Body of pancreas (tissue), 4 donors: ENCODE results near the gene HNRNPM.

Experiments
- POLR2A ChIP-seq, 3 donors: fragments of 450-650 bp; IDR thresholded peaks; one replicate each; pipeline ENCODE4 v1.6.1; 2016; ENCODE audit warnings: antibody characterized with exemption in 3 of 3, mild to moderate bottlenecking in 2 of 3
- TF ChIP-seq, protein P1 (sequence below), 7 experiments: fragments of 450-650 bp in 4 of 7; fragments of 200-600 bp in 3 of 7; sonication (generic) in 3 of 7; IDR thresholded peaks; one replicate each; pipeline ENCODE4 v1.5.1; 2016 to 2019; ENCODE audit warnings: antibody characterized with exemption in 7 of 7

GRCh38 chr19:8429044-8429443, 15.7 kb upstream of the HNRNPM start:
- TF ChIP-seq, protein P1, sequence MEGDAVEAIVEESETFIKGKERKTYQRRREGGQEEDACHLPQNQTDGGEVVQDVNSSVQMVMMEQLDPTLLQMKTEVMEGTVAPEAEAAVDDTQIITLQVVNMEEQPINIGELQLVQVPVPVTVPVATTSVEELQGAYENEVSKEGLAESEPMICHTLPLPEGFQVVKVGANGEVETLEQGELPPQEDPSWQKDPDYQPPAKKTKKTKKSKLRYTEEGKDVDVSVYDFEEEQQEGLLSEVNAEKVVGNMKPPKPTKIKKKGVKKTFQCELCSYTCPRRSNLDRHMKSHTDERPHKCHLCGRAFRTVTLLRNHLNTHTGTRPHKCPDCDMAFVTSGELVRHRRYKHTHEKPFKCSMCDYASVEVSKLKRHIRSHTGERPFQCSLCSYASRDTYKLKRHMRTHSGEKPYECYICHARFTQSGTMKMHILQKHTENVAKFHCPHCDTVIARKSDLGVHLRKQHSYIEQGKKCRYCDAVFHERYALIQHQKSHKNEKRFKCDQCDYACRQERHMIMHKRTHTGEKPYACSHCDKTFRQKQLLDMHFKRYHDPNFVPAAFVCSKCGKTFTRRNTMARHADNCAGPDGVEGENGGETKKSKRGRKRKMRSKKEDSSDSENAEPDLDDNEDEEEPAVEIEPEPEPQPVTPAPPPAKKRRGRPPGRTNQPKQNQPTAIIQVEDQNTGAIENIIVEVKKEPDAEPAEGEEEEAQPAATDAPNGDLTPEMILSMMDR (IDR thresholded peaks at IDR 0.05), result no peak
- no peak for TF ChIP-seq POLR2A (IDR thresholded peaks at IDR 0.05)
